ENCODE results near the gene WDR17.

The WDR17 gene

DNA sequence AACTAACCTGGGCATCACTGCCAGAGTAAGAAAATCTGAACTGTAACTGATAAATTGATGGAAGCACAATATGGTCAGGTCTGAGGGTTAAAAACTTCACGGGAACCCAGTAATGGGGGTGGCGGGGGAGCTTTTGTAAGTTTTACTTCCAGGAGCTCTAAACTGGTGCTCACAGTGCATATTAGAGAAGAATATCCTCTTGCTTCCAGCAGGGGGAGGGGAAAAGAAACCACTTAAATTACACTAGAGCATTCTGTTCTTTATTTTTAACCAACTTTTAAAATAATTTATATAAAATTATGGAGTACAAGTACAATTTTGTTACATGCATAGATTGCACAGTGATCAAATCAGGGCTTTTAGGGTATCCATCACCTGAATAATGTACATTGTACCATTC lies 33.7 kb downstream of the WDR17 start:
- no peak for DNase-seq (ENCODE audit: low spot score)

DNA sequence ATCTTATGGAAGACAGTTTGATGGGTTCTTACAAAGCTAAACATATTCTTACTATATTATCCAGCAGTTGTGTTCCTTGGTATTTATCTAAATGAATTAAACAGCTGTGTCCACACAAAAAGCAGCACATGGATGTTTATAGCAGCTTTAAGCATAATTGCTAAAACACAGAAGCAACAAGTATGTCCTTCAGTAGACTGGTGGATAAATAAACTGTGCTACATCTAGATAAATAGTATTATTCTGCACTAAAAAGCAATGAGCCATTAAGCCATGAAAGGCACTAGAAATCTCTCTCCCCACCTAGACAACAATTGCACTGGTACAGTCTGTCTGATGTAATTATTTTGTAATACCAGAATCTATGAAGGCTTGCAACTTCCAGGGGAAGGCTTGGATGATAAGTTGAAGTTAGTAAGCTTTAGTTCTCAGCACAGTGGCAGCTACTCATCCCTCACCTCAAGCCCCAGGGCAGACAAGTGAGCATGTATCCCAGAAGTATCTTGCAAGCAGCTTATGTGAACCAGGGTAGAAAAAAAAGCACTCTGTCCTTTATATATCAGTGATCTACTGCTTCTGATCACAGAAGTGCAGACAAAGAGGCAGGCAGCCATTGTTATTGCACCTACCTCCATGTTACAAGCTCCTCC lies 36.9 kb downstream of the WDR17 start:
- no peak for DNase-seq (ENCODE audit: low spot score)

DNA sequence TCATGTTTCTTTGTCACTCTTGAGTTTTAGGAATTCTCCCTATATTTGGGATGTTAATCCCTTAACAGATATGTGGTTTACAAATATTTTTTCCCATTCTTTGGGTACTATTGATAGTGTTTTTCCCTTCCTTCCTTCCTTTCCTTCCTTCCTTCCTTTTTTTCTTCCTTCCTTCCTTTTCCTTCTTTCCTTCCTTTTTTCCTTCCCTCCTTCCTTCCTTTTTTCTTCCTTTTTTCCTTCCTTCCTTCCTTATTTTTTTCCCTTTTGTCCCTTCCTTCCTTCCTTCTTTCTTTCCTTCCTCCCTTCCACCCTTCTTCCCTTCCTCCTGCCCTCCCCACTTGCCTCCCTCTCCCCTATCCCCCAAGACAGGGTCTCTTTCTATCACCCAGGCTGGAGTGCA lies 42.1 kb downstream of the WDR17 start:
- no peak for DNase-seq (ENCODE audit: low spot score)

DNA sequence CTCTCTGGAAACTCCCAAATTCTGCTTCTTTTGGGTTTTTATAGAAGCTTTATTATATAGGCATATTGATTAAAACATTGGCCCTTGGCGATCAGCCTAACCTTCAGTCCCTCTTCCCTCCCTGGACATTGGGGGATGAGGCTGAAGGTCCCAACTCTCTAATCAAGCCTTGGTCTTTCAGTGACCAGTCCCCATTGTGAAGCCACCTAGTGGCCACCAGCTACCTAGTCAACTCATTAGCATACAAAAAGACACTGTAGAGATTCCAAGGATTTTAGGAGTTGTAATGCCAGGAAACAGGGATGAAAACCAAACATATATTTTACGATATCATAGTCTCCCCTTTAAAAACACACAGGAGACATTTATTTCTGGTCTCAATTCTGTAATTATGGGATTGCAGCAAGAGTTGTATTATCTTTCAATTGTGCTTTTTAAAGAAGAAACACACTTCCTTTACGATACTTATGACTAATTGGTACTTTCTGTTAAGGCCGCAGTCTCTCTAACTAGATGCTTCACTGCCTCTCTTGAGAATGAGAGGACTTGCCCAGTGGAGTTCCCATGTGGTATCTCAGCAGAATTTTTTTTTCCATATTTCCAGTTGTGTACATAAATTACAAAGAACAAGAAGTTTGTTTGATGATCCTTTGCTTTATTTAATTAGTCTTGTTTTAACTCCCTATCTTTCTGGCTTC lies 58.2 kb downstream of the WDR17 start:
- peak; percentile 7 for DNase-seq (ENCODE audit: low spot score)

DNA sequence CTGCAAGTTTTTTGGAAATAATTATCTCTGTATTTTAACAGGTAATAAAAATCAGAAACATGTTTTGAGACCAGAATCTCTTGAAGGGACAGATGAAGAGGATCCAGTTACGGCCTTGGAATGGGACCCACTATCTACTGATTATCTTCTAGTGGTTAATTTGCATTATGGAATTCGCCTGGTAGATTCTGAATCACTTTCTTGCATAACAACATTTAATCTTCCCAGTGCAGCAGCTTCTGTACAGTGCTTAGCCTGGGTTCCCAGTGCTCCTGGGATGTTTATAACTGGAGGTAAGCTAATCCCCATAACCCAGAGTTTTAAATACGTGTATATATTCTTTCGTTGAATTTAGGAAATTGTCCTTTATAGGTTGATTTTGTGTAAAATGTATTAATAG lies 59.4 kb downstream of the WDR17 start:
- DNase-seq (ENCODE audit: low spot score), result no peak

DNA sequence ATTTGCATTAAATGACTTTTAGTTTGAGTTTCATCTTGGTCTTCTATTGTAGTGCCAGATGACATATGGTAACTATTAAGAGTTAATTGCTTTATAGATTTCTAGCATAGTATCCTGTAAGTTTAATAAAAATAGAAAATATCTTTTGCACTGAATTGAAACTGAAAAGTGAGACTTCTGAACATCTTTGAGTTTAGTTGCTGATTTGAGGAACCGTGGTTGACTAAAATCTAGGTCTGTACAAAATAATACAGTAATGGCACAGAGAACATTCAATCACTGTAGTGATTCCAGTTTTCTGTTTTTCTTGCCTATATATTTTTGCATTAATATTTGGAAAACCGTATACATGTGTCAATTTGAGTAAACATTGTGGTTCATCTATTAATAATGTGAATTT lies 69.0 kb downstream of the WDR17 start:
- DNase-seq (ENCODE audit: low spot score), result no peak

DNA sequence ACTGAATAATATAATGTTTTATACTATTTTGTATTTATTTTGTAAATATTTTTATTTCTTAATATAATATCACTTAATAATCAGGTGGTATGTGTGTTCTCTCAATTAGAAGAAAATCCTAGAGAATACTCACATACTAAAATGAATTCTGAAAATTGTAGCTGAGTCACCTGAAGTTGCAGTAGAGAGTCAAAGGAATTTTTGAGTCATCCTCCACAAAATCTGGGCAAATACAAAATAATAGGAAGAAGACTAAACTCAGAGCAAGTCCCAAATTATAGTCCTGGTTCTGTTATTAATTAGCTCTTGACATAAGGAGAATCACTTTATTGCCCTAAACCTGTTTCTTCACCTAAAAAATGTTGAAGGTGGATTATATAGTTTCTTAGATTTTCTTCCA lies 72.0 kb downstream of the WDR17 start:
- peak; percentile 7 for DNase-seq (ENCODE audit: low spot score)

DNA sequence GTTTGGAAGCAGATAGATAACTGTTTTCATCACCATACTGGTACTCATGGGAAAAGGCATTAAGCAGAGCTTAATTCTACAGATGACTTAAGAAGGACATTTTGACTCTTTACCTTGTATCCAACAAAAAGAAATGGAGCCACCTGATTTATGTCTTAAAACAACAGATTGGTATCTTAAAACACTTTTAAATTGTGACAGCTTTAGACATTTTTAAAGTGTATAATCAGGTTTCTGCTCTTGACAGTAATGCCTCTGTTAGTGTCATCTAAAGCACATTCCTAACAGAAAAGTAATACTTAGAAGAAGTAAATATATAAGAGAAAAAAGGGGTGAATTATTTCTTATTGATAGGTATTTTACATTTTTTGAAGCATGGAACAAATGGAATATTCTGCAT lies 73.9 kb downstream of the WDR17 start:
- DNase-seq (ENCODE audit: low spot score), result no peak

DNA sequence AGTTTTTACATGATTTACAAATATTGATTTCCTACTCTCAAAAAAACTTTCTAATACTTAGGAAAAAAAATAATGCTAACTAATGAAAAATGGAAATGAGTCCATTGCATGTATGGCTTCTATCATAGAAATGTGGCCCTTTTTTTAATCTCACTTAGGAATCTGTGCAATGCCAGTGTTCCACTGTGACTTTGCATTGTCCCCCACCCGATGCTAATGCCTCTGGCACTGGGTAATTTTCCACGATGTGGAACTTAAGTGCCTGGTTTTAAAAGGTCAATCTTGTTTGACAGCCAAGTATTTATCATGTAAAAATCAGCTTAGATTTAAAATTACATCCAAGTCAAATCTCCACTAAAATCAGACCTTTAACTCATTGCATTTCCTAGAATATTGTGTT lies 76.6 kb downstream of the WDR17 start:
- no peak for DNase-seq (ENCODE audit: low spot score)

DNA sequence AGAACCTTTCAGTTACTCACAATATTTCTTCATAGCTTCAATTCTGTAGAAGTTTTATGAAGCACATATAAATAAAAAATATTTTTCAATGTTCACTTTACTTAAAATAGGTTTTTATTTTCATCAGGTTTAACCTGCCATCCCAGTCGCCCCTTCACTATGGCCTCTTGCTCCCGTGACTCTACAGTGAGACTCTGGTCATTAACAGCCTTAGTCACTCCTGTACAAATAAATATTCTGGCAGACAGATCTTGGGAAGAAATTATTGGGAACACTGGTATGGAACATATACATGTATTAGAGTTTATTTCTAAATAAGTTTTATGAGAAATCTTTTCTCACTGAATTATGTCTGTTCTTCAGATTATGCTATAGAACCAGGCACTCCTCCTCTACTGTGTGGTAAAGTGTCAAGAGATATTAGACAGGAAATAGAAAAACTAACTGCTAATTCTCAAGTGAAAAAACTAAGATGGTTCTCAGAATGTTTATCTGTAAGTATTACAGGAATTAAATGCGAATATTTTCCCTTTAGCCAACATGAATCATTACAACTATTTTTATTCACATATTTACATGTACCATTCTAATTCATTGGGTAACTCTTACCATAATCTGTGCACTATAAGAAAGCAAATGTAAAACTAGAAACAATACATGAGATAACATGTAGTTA lies 84.2 kb downstream of the WDR17 start:
- DNase-seq (ENCODE audit: low spot score), result peak; percentile 3

DNA sequence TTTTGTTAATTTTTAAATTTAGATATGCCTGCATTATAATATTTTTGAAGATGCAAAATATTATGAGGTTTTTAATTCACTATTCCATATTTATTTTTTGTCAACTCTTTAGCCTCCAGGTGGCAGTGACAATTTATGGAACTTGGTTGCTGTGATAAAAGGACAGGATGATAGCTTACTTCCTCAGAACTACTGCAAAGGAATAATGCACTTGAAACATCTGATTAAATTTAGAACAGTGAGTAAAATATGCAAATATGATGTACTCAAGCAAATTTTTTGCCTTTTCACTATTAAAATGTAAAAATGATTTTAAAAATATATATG lies 84.7 kb downstream of the WDR17 start:
- DNase-seq (ENCODE audit: low spot score), result peak; percentile 6

DNA sequence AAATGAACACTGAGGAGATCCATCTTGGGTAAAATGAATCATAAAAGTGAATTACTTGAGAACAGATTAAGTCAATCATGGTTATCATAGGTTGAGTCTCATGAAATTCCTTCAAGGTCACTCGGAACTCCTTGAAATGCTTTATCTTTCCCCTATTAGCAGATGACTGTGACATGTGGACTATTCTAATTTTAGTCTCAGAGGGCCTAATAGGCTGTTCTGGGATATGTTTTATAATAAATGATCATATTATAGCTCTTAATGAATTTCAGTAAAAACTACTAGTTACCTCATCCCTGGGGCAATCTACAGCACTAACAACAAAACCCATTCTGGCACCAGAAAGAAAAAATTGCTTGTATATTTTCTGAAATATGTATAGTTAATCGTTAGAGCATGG lies 85.1 kb downstream of the WDR17 start:
- no peak for DNase-seq (ENCODE audit: low spot score)

DNA sequence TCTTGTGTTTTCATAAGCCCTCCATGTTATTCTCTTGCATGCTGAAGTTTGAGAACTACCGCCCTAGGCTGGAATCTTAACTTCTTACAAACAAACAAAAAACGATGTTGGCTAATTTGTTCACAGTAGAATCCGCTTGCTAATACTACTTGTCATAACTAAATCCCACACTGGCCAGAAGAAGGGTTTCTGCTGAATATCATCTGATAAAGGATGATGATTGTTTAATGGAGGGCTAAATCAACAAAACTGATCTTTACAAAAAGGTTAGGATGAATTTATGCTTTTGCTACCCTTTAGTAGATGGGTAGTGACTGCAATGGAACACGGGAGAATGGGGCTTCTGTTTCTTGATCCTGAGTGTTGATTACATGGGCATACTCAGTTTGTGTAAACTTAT lies 87.5 kb downstream of the WDR17 start:
- DNase-seq (ENCODE audit: low spot score), result no peak

DNA sequence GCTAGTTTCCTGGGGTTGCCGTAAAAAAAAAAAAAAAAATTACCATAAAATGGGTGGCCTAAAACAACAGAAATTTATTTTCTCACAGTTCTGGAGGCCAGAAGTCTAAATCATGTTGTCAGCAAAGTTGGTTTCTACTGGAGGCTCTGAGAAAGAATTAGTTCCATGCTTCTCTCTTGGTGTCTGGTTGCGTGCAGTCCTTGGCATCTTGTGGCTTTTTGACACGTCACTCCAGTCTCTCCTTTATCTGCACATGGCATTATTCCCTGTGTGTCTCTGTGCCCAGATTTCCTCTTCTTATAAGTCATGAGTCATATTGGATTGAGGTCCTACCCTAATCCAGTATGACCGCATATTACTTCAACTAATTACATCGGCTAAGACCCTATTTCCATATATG lies 91.0 kb downstream of the WDR17 start:
- DNase-seq (ENCODE audit: low spot score), result no peak

DNA sequence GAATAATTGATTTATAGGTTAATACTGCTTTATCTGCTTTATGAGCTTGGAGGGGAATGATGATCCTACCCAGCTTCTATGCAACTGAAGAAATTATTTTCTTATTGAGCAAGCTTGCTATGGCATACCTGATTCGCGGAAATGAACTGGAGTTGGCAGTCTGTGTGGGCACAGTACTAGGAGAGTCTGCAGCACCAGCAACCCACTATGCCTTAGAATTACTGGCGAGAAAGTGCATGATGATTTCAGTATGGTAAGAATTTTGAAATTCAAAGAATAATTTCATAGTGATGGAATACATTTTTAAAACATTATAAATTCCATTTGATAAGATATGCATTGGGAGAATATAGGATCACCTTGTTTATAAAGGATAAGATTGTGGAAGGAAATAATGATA lies 97.4 kb downstream of the WDR17 start:
- DNase-seq (ENCODE audit: low spot score), result no peak

DNA sequence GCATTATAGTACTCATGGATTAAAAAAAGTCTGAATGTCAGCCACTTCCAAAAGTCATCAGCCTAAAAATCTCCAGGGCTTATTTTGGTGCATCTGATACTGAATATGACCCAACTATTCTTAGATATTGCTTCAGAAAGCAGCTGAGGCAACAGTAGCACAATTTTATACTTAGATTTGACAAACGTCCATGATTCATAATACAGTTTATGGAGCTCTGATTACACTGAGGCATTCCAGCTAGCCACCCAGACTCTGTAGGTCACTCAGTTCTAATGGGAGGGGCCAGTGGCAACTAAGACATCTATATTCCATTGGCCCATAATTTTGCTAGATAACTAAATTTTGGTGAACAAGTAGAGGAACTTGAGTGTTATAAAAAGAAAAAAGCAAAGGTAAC lies 119.4 kb downstream of the WDR17 start:
- DNase-seq (ENCODE audit: low spot score), result peak; percentile 58

DNA sequence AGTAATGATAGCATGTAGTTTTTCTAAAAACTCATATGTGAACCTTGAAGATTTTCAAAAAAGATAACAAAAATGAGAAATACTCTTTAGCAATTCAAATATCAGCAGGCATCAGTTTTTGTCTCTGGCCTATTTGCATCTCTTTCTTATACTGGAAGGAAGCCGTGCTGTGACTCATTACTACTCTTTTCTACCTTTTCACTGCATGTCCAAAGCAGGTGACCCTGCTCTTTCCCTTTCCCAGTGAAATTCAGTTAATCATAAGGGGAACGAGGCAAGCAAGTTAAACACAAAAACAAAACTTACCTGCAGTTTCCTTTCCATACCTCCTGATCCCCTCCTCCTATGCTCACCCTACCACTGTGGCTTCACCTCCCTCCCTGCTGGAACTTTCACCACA lies 120.4 kb downstream of the WDR17 start:
- no peak for DNase-seq (ENCODE audit: low spot score)

DNA sequence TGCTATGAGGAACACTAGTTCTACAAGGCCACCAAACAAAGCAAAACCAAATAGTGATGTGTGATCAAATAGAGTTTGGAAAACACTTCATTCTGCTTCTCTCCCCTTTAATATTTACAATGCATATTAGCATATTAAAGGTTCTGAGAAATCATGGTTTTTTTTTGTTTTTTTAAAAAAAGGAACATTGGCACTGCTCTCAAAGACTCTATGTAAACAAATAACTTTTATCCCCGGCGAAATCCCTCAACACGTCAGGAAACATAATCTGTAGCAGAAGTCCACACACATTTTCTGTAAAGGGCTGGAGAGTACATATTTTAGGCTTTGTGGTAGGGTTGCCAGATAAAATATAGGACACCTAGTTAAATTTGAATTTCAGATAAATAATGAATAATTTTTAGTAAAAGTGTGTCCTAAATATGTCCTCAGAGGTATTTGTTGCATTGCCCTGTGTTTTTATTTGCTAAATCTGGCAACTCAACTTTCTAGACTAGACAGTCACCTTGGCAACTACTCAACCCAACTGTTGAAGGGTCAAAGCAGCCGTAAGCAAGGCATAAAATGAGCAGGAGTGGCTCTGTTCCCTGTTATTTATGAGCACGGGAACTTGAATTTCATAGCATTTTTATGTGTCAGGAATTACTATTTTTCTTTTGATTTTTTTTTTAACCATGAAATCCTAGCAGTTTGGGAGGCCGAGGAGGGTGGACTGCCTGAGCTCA lies 121.2 kb downstream of the WDR17 start:
- no peak for DNase-seq (ENCODE audit: low spot score)

DNA sequence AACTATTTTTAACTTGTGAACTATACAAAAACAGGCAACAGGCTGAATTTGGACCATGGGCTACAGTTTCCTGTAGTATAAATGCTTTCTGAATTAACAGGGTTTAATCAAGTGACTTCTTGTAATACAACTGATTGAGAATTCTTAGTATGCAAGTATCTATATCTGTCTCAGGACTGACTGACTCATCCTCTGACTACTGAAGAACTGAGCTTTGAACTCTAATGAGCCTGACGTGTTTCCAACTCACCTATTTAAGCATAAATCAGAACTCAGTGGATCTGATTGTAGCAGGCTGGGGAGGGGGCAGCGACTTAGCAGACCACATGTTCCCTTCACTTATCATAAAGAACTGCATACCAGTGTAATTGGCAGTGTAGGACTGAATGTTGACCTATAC lies 122.0 kb downstream of the WDR17 start:
- peak; percentile 9 for DNase-seq (ENCODE audit: low spot score)

DNA sequence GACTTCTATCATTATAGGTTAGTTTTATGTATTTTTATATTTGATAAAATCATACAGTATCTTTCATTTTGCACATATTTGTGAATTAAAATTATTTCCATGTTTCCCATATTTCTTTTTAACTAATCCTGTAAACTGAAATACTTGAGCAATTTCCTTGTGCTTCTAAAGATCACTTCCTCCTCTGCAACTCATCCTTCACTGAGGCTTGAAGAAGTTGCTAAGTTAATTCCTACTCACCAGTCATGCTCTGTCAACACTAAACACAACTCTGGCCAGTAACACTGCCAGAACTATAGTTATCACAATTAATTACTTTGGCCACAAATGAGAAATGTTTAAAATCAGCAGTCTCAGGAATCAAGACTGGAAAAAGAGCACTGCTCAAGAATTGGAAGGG lies 123.0 kb downstream of the WDR17 start:
- no peak for DNase-seq (ENCODE audit: low spot score)

DNA sequence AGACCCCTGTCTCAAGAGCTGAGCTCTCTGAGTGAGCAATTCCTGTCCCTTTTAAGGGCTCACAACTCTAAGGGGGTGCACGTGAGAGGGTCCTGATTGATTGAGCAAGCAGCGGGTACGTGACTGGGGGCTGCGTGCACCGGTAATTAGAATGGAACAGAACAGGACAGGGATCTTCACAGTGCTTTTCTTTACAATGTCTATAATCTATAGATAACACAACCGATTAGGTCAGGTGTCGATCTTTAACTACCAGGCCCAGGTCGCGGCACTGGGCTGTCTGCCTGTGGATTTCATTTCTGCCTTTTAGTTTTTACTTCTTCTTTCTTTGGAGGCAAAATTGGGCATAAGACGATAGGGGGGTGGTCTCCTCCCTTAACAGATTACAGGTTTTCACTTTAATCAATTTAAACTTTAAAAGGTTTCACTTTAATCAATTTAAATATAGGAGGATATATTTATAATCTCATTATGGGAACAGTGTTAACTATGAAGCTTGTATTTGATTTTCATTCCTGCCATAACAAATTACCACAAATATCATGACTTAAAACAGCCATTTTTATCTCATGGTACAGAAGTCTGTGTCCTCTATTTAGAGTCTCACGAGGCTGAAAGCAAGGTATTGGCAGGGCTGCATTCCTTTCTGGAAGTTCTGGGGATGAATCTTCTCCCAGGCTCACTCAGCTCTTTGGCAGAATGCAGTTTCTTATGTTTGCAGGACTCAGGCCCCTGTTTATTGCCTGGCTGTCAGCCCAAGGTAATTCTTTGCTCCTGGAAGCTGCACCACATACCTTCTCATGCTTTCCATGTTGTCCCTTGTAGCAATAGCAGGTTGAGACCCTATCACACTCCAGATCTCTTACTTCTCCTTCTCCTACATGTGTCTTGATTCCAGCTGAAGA lies 124.5 kb downstream of the WDR17 start:
- DNase-seq (ENCODE audit: low spot score), result no peak

DNA sequence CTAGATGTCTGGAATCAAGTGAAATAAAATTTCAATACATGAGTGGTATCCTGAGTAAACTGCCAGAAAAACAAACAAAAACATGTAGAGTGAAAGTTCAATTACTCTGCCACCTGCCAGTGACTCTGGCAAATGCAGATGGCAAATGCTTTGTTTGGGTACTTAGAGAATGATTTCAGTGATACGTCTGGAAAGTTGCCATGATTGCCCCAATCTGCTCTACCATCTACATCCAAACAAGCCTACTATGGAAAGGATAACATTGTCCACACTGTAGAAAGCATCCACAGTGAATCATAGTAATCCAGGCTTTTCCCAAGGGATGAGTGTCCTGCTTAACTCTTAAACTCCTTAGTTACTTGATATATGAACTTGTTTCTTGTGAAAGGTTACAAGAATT lies 126.3 kb downstream of the WDR17 start:
- DNase-seq (ENCODE audit: low spot score), result no peak
